NCI-H1417 treated with DMSO at 0.1 percent for 48 hours (cell line): Measurements from ENCODE around the gene ITPRID2.
"Not testable (repeated sequence)": the region's sequence is repeated elsewhere in the genome, so short reads cannot be mapped to it uniquely, and the experiment has no call there.

Experiments used
- DNase-seq: peaks from one replicate; lab custom pipeline; 2025; lab: John Stamatoyannopoulos, UW

ITPRID2 gene

DNA sequence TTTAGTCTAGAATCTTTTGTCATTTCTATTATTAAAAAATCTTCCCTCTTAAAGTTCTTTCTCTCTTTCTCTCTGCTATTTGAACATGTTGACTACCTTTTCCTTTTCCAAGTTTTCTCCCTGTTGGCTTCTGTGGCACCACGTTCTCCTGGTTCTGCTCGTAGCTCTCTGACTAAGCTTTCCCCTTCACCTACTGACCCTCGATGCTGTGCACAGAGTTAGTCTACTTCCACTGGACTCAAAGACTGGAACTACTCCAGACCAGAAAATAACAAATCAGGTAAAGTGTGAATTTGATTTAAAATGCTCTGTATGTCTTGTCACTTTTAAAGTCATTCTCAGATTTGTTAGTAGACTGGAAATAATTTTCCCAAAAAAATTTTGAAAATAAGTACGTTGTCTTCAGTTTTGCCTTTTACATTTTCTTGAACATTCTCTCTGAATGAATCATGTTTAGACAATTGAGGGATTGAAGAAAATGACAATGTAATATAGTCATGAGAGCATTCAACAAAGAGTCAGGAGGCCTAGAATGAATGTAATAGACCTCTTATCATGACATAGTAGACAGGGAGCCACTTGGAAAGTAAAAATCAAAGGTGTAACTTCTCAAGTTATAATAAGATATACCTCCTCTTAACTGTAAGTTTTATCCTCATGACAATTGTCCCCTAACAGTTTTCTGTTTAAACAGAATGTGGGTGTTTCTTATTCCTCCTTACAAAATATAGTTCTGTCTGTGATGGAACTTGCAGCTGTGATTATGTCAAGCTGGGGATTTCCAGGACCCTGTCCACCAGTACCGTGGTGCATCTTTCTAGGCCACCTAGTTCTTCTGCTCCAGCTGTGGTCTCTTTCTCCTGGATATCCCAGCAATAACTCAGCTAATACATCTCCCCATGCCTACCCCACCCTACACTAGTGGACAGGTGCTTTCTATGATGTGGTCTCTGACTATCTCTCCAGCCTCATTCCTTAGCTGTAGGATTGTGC, 25.5 kb downstream of the ITPRID2 start:
- DNase-seq = no peak

- no peak for DNase-seq
Measured at GRCh38 chr2:181918188-181918587, 26.7 kb downstream of the ITPRID2 start.

DNA sequence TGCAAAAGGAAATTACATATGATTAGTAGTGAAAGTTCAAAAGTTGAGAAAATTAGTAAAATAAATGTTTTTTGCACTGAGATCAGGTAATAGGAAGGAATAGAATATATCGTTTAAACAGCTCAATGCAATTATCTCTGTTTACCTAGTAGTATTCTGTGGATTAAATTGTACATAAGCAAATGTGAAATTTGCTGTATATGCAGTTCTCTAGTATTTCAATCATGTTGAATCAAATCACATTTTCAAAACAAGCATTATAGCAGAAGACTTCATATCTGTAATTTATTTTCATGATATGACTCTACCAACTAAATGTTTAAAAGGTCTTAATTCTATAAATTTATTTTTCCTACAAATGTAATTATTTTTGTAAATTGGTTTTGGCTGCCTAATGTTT, 31.6 kb downstream of the ITPRID2 start:
- DNase-seq = no peak

DNA sequence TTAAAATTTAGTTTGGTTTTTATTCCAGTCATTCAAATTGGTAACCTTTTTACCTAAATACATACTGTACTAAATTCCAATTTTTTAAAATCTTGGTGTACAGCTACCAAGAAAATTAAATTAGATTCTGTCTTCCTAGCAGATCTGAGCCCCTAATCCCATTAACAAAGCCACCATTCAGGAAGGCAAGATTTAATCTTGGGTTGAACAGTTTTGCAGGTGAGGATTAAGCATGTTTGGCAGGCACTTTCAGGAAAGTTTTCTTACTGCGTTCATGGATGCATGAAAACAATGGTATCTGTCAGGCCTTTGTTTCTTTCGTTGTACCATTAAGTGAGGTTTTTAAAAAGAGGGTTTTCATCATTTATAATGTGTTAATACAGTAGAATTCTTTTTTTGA, 32.8 kb downstream of the ITPRID2 start:
- DNase-seq = no peak

DNA sequence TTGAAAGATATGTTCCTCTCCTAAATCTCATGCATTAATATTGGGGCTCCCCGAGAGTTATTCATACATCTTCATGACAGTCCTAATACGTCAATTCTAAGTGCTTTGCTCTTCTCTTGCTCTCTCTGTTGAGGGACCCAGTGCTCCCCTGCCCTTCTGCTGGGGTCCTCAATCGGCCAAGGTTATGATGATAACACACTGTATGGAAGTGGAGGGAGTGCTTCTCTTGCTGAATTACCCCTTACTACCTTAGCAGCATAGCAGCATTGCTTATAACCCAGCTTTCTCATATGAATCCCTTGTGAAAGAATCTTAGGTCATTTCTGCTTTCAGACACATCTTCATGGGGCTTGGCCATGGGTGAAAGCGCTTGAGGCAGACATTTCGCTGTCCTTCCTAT, 43.2 kb downstream of the ITPRID2 start:
- no peak for DNase-seq

DNA sequence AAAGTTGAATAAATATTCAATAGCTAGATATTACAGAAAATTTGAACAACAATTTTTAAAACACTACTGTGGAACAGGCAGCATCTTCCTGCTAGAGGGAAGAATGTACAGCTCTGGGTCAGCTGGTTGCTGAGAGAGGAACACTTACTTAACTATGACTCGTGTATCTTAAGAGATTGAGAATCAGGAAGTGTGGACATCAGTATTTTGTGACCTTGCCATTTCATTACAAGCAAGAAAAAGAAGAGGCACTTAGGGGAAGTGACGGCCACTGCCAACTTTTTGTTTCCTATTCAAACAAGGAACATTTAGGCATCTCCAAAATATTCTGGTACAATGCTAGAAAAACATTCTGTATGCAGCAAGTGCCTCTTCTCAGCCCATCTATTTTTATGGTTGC, 45.9 kb downstream of the ITPRID2 start:
- DNase-seq = no peak

- no peak for DNase-seq
Measured at GRCh38 chr2:181943411-181944124, 52.0 kb downstream of the ITPRID2 start.

- no peak for DNase-seq
Measured at GRCh38 chr2:181944164-181944913, 52.8 kb downstream of the ITPRID2 start.

- DNase-seq = no peak
Measured at GRCh38 chr2:181944914-181945291, 53.4 kb downstream of the ITPRID2 start.

- DNase-seq = no peak
Measured at GRCh38 chr2:181946444-181947127, 55.1 kb downstream of the ITPRID2 start.

DNA sequence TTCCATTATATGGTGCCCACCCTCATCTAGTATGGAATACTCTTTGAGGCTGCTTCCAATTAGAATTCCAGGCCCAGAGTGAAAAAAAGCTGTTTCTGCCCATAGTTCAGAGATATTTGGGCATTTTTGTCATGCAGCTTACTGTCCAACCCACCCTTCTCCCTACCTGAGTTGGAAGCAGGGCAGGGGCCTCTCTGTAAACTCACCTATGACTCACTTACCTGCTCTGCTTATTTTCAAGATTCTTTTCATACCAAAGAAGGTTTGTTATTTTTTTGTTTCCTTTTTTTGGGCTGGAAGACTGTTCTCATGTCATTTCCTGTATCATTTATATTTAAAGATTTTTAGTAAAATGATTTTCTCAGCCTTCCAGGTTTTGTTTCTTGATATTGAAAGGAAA, 55.7 kb downstream of the ITPRID2 start:
- DNase-seq = no peak

DNA sequence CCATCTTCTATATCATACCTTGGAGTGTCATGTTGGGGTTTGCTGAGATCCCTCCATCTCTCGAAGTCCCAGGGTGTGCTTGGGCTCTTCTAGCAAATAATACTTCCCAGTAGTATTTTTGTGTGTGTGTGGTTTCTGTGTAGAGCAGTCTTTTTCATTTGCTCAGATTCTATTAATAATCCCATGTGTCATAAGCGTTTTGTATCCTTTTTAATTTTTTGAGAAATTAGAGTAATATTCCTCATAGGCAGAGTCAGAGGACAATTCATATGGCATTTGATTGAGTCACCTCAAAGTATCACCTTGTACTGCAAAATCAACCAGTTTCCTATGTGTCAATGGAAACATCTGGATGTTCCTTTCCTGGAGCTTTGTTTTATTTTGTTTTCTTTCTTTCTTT, 56.7 kb downstream of the ITPRID2 start:
- DNase-seq = no peak

DNA sequence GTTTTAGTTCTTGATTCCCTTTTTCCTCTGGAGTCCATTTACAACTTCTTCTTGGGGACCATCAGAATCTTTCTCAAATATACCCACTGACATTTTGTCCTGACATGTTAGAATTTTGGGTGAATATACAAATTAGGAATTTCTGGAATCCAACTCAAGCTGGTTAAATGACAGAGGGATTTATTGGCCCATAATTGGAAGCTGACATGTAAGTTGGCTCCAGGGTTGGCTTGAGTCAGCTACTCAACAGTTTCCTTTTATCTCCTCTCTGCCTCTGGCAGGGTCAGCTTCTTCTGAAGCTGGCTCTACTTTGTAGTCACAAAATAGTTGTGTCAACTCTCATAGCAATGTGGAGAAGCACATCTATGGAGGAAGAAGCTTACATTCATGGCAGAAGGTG, 57.5 kb downstream of the ITPRID2 start:
- no peak for DNase-seq

DNA sequence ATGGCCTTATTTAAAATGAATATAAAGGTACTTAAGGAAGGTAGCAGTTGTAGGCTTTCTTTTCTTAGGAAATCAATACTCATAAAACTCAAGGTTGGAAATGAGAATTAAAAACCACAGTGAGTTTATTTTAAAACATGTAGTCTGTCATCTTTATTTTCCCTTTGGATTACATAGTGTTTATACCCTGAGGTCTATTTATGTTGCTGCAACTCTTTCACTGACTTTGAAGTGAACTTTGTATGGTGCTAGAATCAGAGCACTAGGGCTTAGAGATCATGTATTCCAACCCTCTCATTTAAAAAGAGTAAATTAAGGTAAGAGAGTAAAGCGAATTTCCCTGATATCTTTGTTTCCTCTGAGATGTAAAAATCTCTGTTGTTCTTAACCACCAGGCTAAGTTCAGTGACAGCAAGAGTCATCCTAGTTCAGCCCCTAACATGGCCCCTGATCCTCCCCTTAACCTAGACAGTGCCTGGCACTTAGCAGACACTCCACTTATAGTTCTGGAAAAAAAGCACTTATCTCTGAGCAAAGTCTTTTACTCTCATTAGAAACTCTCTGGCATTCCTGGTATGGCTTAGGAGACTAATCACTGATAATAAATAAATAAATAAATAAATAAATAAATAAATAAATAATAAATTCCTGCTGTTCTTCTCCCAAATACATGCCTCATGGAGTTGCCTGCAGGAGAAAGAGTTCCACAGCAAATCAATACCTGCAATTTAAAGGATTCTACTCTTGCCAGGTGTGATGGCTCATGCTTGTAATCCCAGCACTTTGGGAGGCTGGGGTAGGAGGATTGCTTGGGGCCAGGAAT, 61.1 kb downstream of the ITPRID2 start:
- DNase-seq = no peak

DNA sequence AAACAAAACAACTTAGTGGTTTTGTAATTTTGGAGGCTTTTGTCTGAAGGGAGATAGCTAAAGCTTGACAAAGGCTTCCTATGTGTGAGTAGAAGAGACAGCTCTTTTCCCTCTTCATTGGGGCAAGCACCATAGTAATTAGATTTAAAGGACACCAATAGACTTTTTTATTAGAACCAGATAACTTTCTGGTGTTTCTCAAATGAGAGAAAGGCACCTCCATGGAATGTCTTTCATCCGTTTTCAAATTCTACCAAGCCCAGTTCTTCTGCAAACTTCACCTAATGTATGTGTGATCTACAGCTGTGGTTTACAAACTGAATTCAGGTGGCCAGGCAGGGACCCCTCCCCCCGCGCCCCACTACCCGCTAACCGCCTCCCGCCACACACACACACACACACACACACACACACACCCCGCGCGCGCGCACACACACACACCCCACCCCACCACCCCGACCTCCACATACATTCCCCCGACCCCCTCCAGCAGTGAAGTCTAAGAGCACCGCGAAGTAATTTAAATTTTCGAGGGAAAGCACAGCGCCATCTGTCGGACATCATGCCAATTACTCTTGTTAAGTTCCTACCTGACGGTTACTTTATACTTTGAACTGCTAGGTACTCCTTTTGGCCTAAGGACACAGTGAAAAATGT, 62.5 kb downstream of the ITPRID2 start:
- DNase-seq = no peak

DNA sequence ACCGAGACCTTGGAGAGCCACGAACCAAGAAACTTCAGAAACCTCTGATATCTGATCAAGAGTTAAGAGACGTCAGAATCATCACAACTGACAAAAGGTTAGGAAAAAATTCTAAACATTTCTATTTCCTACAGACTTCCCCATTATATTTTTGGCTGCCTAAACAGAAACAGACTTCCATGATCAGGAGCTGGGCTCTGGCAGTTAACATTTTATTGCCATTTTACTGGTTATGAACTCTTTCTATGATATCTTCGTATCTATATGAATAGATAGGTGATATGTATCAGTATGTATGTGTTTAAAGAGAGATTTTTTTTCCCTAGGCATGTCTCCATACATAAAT, 63.0 kb downstream of the ITPRID2 start:
- no peak for DNase-seq

- DNase-seq = no peak
Measured at GRCh38 chr2:181955010-181955409, 63.5 kb downstream of the ITPRID2 start.

- not testable (repeated sequence) for DNase-seq
Measured at GRCh38 chr2:181955866-181956265, 64.3 kb downstream of the ITPRID2 start.

DNA sequence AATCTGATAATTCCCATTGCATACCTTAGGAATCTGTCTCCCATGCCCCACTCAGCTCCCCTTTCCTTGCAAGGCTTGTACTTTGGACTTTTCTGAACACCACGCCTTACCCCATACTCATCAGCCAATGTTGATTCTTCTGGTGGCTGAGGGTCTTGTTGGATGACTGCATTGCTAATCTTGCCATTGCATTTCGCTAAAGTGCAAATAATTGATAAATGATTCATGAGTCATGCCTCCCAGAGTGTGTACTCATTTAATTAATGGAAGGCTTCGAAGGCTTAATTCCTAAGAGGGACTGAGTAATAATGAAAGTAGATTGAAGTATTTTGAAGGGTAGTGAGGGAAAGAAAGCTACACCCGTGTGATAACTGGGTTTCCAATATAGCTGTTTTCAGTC, 66.1 kb downstream of the ITPRID2 start:
- DNase-seq = no peak

DNA sequence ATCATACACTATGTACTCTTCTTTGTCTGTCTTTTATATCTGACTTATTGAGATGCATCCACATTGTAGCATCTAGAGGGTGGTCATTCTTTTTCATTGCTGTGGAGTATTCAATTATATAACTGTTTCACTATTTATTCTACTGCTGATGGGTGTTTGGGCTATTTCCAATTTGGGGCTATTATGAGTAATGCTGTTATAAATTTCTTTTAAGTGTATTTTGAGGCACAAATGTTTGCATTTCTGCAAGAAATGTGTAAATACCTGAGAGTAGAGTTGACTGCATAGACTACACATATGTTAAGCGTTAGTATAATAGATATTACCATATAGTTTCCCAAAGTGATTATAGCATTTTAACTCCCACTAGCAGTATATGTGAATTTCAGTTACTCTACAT, 67.2 kb downstream of the ITPRID2 start:
- DNase-seq = no peak

DNA sequence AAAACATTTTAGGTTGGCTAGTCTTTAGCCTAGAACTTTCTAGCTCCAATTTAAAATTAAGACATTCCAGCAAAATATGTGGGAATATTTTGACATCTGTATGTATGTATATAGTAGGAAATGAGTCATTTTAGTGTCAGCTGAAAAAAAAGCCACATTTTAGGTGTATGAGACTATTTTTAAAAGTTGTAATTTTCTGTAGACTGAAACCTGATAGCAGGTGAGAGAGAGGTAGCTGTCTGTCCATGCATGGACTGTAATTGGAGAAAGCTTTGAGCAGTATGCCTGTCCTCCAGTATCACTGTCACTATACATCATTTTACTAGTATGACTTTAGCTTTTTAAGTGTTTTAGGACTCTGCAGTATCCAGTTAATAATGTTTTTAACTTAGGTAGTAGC, 68.0 kb downstream of the ITPRID2 start:
- DNase-seq = no peak
